Measurements from ENCODE around the gene GOT1.

The GOT1 gene

DNA sequence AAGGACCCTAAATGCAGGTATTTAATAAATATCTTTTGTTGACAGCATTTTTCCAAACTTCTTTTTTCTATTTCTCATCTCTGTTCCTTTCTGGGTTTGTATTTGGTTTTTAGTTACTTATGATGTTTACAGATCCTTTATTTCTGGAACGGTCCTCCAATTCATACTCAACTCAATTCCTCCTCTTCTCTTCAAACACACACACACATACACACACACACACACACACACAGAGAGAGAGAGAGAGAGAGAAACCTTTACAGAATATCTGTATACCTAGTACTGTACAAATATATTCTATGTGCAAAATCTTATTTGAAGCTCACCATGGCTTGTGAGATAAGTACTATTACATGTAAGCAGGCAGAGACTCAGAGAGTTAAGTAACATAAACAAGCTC is 21.6 kb upstream of the GOT1 start:
- DNase-seq (ENCODE audit: low read depth), result no peak
- TF ChIP-seq, protein P1, sequence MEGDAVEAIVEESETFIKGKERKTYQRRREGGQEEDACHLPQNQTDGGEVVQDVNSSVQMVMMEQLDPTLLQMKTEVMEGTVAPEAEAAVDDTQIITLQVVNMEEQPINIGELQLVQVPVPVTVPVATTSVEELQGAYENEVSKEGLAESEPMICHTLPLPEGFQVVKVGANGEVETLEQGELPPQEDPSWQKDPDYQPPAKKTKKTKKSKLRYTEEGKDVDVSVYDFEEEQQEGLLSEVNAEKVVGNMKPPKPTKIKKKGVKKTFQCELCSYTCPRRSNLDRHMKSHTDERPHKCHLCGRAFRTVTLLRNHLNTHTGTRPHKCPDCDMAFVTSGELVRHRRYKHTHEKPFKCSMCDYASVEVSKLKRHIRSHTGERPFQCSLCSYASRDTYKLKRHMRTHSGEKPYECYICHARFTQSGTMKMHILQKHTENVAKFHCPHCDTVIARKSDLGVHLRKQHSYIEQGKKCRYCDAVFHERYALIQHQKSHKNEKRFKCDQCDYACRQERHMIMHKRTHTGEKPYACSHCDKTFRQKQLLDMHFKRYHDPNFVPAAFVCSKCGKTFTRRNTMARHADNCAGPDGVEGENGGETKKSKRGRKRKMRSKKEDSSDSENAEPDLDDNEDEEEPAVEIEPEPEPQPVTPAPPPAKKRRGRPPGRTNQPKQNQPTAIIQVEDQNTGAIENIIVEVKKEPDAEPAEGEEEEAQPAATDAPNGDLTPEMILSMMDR (IDR thresholded peaks at IDR 0.05; ENCODE audit: low read depth, low read length), result no peak
- TF ChIP-seq, protein P2, sequence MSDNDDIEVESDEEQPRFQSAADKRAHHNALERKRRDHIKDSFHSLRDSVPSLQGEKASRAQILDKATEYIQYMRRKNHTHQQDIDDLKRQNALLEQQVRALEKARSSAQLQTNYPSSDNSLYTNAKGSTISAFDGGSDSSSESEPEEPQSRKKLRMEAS (IDR thresholded peaks at IDR 0.05; ENCODE audit: low read depth, low read length), result no peak
- TF ChIP-seq POLR2A (IDR thresholded peaks at IDR 0.05; ENCODE audit: extremely low read depth, insufficient read length) (no peak), MYC (IDR thresholded peaks at IDR 0.05; ENCODE audit: low read depth, low read length) (no peak)
- no peak overlapping the region for H3K4me3 ChIP-seq (ENCODE audit: low read depth, low read length)

DNA sequence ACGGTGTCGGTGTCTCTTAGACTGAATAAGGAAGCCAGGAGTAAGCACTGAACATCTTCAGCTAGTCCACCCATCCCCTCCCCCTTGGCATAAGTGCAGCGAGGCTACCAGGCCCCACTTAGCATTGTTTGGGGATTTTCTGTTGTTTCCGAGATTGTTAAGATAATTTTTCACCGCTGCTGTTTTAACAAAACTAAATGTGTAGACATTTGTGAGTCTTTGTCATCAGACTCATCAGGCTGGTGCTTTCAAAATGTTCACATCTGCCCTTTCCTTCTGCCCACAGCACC is 21.0 kb upstream of the GOT1 start:
- TF ChIP-seq POLR2A (IDR thresholded peaks at IDR 0.05; ENCODE audit: extremely low read depth, insufficient read length), result no peak
- TF ChIP-seq MYC (IDR thresholded peaks at IDR 0.05; ENCODE audit: low read depth, low read length), result no peak
- TF ChIP-seq, protein P1 (IDR thresholded peaks at IDR 0.05; ENCODE audit: low read depth, low read length), result no peak
- TF ChIP-seq, protein P2 (IDR thresholded peaks at IDR 0.05; ENCODE audit: low read depth, low read length), result no peak
- DNase-seq (ENCODE audit: low read depth), result no peak
- H3K4me3 ChIP-seq (ENCODE audit: low read depth, low read length), result no peak overlapping the region

DNA sequence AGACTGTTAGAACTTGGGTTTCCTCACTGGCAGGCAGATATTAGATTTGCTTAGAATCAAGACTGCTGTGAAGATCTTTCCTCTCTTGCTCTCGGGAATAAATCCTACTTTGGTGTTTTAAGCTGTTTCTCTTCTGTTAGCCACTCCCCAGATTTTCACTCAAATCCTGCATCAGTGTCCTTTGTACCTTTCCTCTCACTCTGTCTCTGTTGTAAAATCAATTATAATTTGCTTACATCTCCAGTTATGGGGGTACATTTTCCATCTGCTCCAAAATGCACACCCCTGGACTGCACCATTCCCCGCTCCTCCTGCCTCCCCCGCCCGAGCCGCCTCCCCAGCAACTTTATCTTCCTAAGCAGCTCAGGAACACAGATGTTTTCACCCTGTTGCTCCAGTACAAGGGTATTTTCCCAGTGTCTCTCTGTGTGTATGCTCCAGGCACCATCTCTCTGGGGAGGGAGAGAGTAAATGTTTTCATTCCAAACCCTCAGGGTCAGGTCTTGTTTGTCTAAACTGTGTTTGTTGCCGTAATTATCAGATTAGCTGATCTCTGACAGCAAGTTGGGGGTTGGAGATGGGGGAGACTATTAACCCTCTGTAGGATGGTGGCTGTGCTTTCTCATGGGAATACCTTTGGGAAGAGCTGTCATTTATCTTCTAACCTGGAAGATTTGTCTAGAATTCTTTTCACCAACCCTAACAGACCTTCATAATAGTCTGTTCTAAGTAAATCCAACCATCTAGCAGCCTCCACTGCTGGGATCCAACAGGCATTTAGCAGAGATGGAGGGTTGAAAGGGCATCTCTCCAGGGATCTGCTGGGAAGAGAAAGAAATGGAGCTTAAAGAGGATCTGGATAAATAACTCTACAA is 20.4 kb upstream of the GOT1 start:
- H3K4me3 ChIP-seq (ENCODE audit: low read depth, low read length), result no peak overlapping the region
- no peak for DNase-seq (ENCODE audit: low read depth)

DNA sequence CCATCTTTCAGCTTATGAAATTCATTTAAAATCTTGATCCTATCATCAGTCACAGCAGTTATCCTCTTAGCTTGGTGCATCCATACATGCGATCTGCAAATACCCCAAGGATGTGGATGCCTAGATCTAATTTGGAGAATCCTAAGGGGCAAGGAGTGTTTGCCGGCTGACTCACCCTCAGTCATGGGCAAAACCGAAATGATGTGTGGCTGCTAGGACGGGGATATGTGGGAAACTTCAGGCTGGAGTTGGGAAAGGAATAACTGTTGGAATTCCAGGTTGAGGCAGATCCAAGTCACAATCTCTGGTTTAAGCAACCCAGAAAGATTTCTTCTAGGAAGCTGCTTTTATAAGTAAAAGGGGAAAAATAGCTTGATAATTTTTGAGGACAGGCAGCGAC is 19.7 kb upstream of the GOT1 start:
- TF ChIP-seq, protein P1 (IDR thresholded peaks at IDR 0.05; ENCODE audit: low read depth, low read length), result no peak
- TF ChIP-seq MYC (IDR thresholded peaks at IDR 0.05; ENCODE audit: low read depth, low read length) (no peak), POLR2A (IDR thresholded peaks at IDR 0.05; ENCODE audit: extremely low read depth, insufficient read length) (no peak)
- TF ChIP-seq, protein P2 (IDR thresholded peaks at IDR 0.05; ENCODE audit: low read depth, low read length), result no peak
- DNase-seq (ENCODE audit: low read depth), result no peak
- no peak overlapping the region for H3K4me3 ChIP-seq (ENCODE audit: low read depth, low read length)

More for the DNA sequence above, 20.4 kb upstream of the GOT1 start:
- no peak for TF ChIP-seq POLR2A (IDR thresholded peaks at IDR 0.05; ENCODE audit: extremely low read depth, insufficient read length)
- TF ChIP-seq, protein P1 (IDR thresholded peaks at IDR 0.05; ENCODE audit: low read depth, low read length), result no peak
- TF ChIP-seq, protein P2 (IDR thresholded peaks at IDR 0.05; ENCODE audit: low read depth, low read length), result no peak
- no peak for TF ChIP-seq MYC (IDR thresholded peaks at IDR 0.05; ENCODE audit: low read depth, low read length)

DNA sequence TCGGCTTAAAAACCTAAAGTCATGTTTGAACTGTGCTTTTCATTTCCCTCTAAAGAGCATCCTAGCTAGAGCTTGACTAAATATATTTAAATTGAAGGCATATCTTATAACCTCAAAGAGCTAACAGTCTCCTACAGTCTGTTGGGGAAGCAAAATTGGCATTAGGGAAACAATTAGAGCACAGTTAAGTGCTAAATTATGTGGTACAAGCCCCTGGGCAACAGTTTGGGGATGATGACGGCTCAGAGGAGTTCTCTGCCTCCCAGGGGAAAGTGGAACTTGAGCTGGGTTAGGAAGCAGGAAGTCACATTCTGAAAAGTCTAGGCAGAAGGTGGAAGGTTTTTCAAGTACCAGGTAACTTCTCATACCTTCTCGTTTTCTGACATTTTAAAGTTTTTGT is 18.6 kb upstream of the GOT1 start:
- TF ChIP-seq MYC (IDR thresholded peaks at IDR 0.05; ENCODE audit: low read depth, low read length) (no peak), POLR2A (IDR thresholded peaks at IDR 0.05; ENCODE audit: extremely low read depth, insufficient read length) (no peak)
- TF ChIP-seq, protein P1 (IDR thresholded peaks at IDR 0.05; ENCODE audit: low read depth, low read length), result no peak
- TF ChIP-seq, protein P2 (IDR thresholded peaks at IDR 0.05; ENCODE audit: low read depth, low read length), result no peak

More for the DNA sequence above, 18.6 kb upstream of the GOT1 start:
- H3K4me3 ChIP-seq (ENCODE audit: low read depth, low read length), result no peak overlapping the region
- DNase-seq (ENCODE audit: low read depth), result no peak
